WTC11 (cell line): ENCODE measurements around the gene DISP3. TPM values are rescaled to one million over a fixed set of nuclear protein-coding genes. Genes with fewer than 3 reads are reported as not detected.

Experiments
- ATAC-seq: fragments of 200-7000 bp; cut with Tn5 transposase; 2 replicates; pipeline ENCODE4 v1.10.0; 2021; ENCODE audit warnings: mild to moderate bottlenecking, moderate library complexity
- CTCF ChIA-PET: fragments of 300-600 bp; sonication (Branson Sonifier 250); formaldehyde crosslinking; loops from one replicate; lab custom pipeline; 2021; ENCODE audit warnings: antibody characterized with exemption; lab: Charles Lee
- POLR2A ChIA-PET: fragments of 350-600 bp; sonication (Branson Sonifier 250); formaldehyde crosslinking; loops from one replicate; lab custom pipeline; 2021; ENCODE audit warnings: antibody characterized with exemption; lab: Charles Lee
- DNase-seq: peaks from one replicate; pipeline ENCODE4 v3.0.0; 2021; ENCODE audit warnings: low spot score
- H3K27ac Mint-ChIP-seq: 2 replicates; pipeline ENCODE4 v1.8.0; 2021; ENCODE audit warnings: mixed read lengths
- H3K27me3 Mint-ChIP-seq: 2 replicates; pipeline ENCODE4 v1.8.0; 2021; ENCODE audit warnings: low read depth, mild to moderate bottlenecking, moderate library complexity, mixed read lengths
- H3K36me3 Mint-ChIP-seq: 2 replicates; pipeline ENCODE4 v1.8.0; 2021; ENCODE audit warnings: mixed read lengths
- H3K4me1 Mint-ChIP-seq: 2 replicates; pipeline ENCODE4 v1.8.0; 2022; ENCODE audit warnings: mixed read lengths
- H3K4me3 Mint-ChIP-seq: 2 replicates; pipeline ENCODE4 v1.8.0; 2021; ENCODE audit warnings: mild to moderate bottlenecking, moderate library complexity, mixed read lengths
- H3K9me3 Mint-ChIP-seq: 2 replicates; pipeline ENCODE4 v1.8.0; 2021; ENCODE audit warnings: mixed read lengths
- ATF2 ChIP-seq: sonication (generic); formaldehyde crosslinking; IDR thresholded peaks from 2 replicates; pipeline ENCODE4 v1.8.1; 2022; ENCODE audit warnings: low read depth, missing genetic modification reagents, borderline replicate concordance
- ATF6 ChIP-seq: sonication (generic); formaldehyde crosslinking; IDR thresholded peaks from 2 replicates; pipeline ENCODE4 v1.8.1; 2023; ENCODE audit warnings: mild to moderate bottlenecking, missing genetic modification reagents
- ELF4 ChIP-seq: sonication (generic); formaldehyde crosslinking; IDR thresholded peaks from 2 replicates; pipeline ENCODE4 v1.8.1; 2022; ENCODE audit warnings: low read depth, mild to moderate bottlenecking, moderate library complexity, missing genetic modification reagents
- EMX1 ChIP-seq: fragments of 250-450 bp; sonication (Bioruptor Pico); IDR thresholded peaks from 2 replicates; pipeline ENCODE4 v1.8.0; 2021; ENCODE audit warnings: mild to moderate bottlenecking
- ETV6 ChIP-seq: sonication (generic); formaldehyde crosslinking; IDR thresholded peaks from 2 replicates; pipeline ENCODE4 v1.8.1; 2022; ENCODE audit warnings: mild to moderate bottlenecking, missing genetic modification reagents
- FOXJ3 ChIP-seq: sonication (generic); formaldehyde crosslinking; IDR thresholded peaks from 2 replicates; pipeline ENCODE4 v1.9.0; 2021; ENCODE audit warnings: missing genetic modification reagents, mild to moderate bottlenecking, borderline replicate concordance
- GABPB1 ChIP-seq: sonication (generic); formaldehyde crosslinking; IDR thresholded peaks from 2 replicates; pipeline ENCODE4 v1.8.1; 2023; ENCODE audit warnings: mild to moderate bottlenecking, missing genetic modification reagents
- HMGA2 ChIP-seq: fragments of 250-450 bp; sonication (Bioruptor Pico); IDR thresholded peaks from 2 replicates; pipeline ENCODE4 v1.4.0; 2021; ENCODE audit warnings: mild to moderate bottlenecking, moderate library complexity
- JAZF1 ChIP-seq: fragments of 250-450 bp; sonication (Bioruptor Pico); IDR thresholded peaks from 2 replicates; pipeline ENCODE4 v1.9.0; 2021; ENCODE audit warnings: moderate library complexity, mild to moderate bottlenecking, inconsistent platforms
- KAT7 ChIP-seq: sonication (generic); formaldehyde crosslinking; IDR thresholded peaks from 2 replicates; pipeline ENCODE4 v1.8.1; 2023; ENCODE audit warnings: missing genetic modification reagents, mild to moderate bottlenecking, borderline replicate concordance
- MXD4 ChIP-seq: fragments of 250-450 bp; sonication (Bioruptor Pico); IDR thresholded peaks from 2 replicates; pipeline ENCODE4 v1.8.0; 2021; ENCODE audit warnings: mild to moderate bottlenecking, moderate library complexity, borderline replicate concordance
- NR1H2 ChIP-seq: sonication (generic); formaldehyde crosslinking; IDR thresholded peaks from 2 replicates; pipeline ENCODE4 v1.9.0; 2021; ENCODE audit warnings: mild to moderate bottlenecking, moderate library complexity, missing genetic modification reagents
- RORB ChIP-seq: fragments of 250-450 bp; sonication (Bioruptor Pico); IDR thresholded peaks from 2 replicates; pipeline ENCODE4 v1.9.0; 2021; ENCODE audit warnings: mild to moderate bottlenecking
- TEAD4 ChIP-seq: sonication (generic); formaldehyde crosslinking; IDR thresholded peaks from 2 replicates; pipeline ENCODE4 v1.8.0; 2022; ENCODE audit warnings: mild to moderate bottlenecking, missing genetic modification reagents
- USF1 ChIP-seq: sonication (generic); formaldehyde crosslinking; IDR thresholded peaks from 2 replicates; pipeline ENCODE4 v1.8.0; 2022; ENCODE audit warnings: mild to moderate bottlenecking, missing genetic modification reagents
- ZBTB21 ChIP-seq: sonication (generic); formaldehyde crosslinking; IDR thresholded peaks from 2 replicates; pipeline ENCODE4 v1.8.1; 2023; ENCODE audit warnings: mild to moderate bottlenecking, missing genetic modification reagents, borderline replicate concordance
- ZNF121 ChIP-seq: sonication (generic); formaldehyde crosslinking; IDR thresholded peaks from 2 replicates; pipeline ENCODE4 v1.8.0; 2023; ENCODE audit warnings: missing genetic modification reagents
- ZNF263 ChIP-seq: sonication (generic); formaldehyde crosslinking; IDR thresholded peaks from 2 replicates; pipeline ENCODE4 v1.8.1; 2022; ENCODE audit warnings: low read depth, mild to moderate bottlenecking, moderate library complexity, missing genetic modification reagents
- ZNF532 ChIP-seq: fragments of 250-450 bp; sonication (Bioruptor Pico); IDR thresholded peaks from 2 replicates; pipeline ENCODE4 v1.9.0; 2021; ENCODE audit warnings: mild to moderate bottlenecking, borderline replicate concordance
- total RNA-seq: library from RNA; stranded (reverse); gene quantifications from 3 replicates; pipeline ENCODE4 v1.2.3, GENCODE V29; 2021
- TF ChIP-seq, protein P1 (sequence below): sonication (generic); formaldehyde crosslinking; IDR thresholded peaks from 2 replicates; pipeline ENCODE4 v1.8.1; 2022; ENCODE audit warnings: mild to moderate bottlenecking, moderate library complexity, missing genetic modification reagents

Gene DISP3
- total RNA-seq, 1 experiment from 2014 or later, result 6.0 TPM

DNA sequence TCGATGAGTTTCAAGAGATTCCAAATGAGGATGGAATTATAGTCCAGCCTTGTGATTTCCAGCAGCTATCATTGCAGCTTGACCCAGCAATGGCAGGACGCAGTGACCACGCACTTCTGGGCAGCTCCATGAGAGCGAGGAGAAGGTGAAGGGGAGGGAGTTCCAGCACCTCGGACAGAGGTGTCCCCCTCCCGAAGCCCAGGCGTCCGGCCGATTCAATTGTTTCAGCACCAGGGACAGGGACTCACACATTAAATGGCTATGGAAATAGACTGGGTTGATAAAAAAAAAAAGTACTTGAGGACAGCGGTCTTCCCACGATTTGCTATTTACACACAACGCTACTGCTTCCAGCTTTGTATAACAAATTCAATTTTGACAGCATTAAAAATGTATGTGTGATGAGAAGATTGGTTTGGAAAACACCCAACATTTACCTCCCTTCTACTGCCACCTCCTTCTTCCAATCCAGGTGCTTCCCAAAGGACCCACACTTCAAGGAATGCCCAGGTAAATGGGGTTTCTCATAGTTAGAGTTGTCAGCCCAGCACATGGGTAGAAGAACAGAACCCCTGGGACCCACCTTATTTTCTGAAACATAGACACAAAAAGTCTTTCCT, 71.8 kb downstream of the DISP3 start (continued):
- TF ChIP-seq ATF6, result peak; percentile 87
- peak; percentile 83; the same call in 1 of the 2 replicates for TF ChIP-seq ATF2
- no peak for TF ChIP-seq HMGA2
- TF ChIP-seq NR1H2 (CRISPR knock-in tag), result no peak
- TF ChIP-seq RORB (CRISPR knock-in tag), result no peak
- no peak for TF ChIP-seq ZNF532
- no peak for TF ChIP-seq JAZF1 (CRISPR knock-in tag)
- no peak for TF ChIP-seq EMX1 (CRISPR knock-in tag)
- peak; percentile 60; the same call in 1 of the 2 replicates for TF ChIP-seq ZBTB21 (CRISPR knock-in tag)
- TF ChIP-seq FOXJ3 (CRISPR knock-in tag), result no peak

- peak; percentile 35 for DNase-seq
- H3K4me1 Mint-ChIP-seq, result peaks cover 27% of the 10 kb centered on the region
- ChIA-PET POLR2A (no interaction called here), CTCF (interaction anchor here (1.6 to 2.5 kb wide), 2 partner anchors 13 to 32 kb away, joined by 5 to 17 read pairs; no protein-coding TSS in a partner anchor)
- H3K27me3 Mint-ChIP-seq, result peaks cover 3% of the 10 kb centered on the region; the same call in 1 of the 2 replicates
- peak; percentile 88 for ATAC-seq
- H3K36me3 Mint-ChIP-seq, result no peaks in the 10 kb centered on the region
- TF ChIP-seq MXD4 (CRISPR knock-in tag), result no peak
- TF ChIP-seq GABPB1 (CRISPR knock-in tag), result no peak
- no peak for TF ChIP-seq ZNF532
- TF ChIP-seq ZNF121, result no peak
- TF ChIP-seq TEAD4 (CRISPR knock-in tag), result no peak
- TF ChIP-seq, protein P1, sequence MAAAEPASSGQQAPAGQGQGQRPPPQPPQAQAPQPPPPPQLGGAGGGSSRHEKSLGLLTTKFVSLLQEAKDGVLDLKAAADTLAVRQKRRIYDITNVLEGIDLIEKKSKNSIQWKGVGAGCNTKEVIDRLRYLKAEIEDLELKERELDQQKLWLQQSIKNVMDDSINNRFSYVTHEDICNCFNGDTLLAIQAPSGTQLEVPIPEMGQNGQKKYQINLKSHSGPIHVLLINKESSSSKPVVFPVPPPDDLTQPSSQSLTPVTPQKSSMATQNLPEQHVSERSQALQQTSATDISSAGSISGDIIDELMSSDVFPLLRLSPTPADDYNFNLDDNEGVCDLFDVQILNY (CRISPR knock-in tag), result no peak
- TF ChIP-seq ETV6 (CRISPR knock-in tag), result no peak
- no peak for TF ChIP-seq USF1 (CRISPR knock-in tag)
- no peak for TF ChIP-seq KAT7 (CRISPR knock-in tag)
- no peak for TF ChIP-seq ELF4
- no peak for TF ChIP-seq ZNF263 (CRISPR knock-in tag)
- no peak overlapping the region for H3K4me3 Mint-ChIP-seq
- peaks cover 13% of the 10 kb centered on the region for H3K9me3 Mint-ChIP-seq
- no peak overlapping the region for H3K27ac Mint-ChIP-seq
These were observed 79.3 kb downstream of the DISP3 start for GRCh38 chr1:11558276-11558675.
